ENCODE results near the gene PCDH11X.
"Not testable (repeated sequence)": the region's sequence is repeated elsewhere in the genome, so short reads cannot be mapped to it uniquely, and the experiment has no call there.

The PCDH11X gene

GRCh38 chrX:91779135-91779534 is at the start of gene PCDH11X:
PCDH11X (plus strand) TSS chrX:91779375; CDS start chrX:91835505, 56,130 bp downstream.
- not testable (repeated sequence) for DNase-seq (ENCODE audit: low read depth in 2 of 2); H3K4me3 ChIP-seq (replicated peaks in 1 of 2; ENCODE audit: low read depth in 2 of 2, low read length in 2 of 2)

GRCh38 chrX:91747446-91747845 is 31.7 kb upstream of the PCDH11X start:
- not testable (repeated sequence) for H3K4me3 ChIP-seq (replicated peaks in 1 of 2; ENCODE audit: low read depth in 2 of 2, low read length in 2 of 2); DNase-seq (ENCODE audit: low read depth in 2 of 2)

DNA sequence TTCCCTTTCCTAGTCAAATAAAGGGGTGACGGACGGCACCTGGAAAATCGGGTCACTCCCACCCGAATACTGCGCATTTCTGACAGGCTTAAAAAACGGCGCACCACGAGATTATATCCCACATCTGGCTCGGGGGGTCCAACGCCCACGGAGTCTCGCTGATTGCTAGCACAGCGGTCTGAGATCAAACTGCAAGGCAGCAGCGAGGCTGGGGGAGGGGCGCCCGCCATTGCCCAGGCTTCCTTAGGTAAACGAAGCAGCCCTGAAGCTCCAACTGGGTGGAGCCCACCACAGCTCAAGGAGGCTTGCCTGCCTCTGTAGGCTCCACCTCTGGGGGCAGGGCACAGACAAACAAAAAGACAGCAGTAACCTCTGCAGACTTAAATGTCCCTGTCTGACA is 26.2 kb upstream of the PCDH11X start:
- not testable (repeated sequence) for DNase-seq (ENCODE audit: low read depth in 2 of 2); H3K4me3 ChIP-seq (replicated peaks in 1 of 2; ENCODE audit: low read depth in 2 of 2, low read length in 2 of 2)

- not testable (repeated sequence) for DNase-seq (ENCODE audit: low read depth in 2 of 2); H3K4me3 ChIP-seq (replicated peaks in 1 of 2; ENCODE audit: low read depth in 2 of 2, low read length in 2 of 2)
Measured at GRCh38 chrX:91770619-91771488, 8.3 kb upstream of the PCDH11X start.

DNA sequence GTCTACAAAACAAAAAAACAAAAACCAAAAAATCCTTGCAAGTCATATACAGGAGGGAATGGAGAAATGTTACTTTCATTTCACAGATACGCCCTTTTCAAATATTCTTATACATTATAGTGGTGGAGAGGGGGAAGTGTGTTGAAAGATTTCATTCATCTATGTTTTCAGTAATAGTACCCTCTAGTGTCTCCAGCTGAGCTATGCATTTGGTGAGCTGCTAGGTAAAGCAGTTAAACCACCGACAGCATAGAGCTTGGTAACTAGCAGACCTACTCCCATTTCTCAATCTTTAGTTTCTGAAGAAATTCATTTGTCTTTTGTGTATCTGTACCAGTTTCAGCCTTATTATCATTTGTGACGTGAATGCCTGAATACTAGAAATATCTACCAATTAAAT is 5.2 kb upstream of the PCDH11X start:
- not testable (repeated sequence) for H3K4me3 ChIP-seq (replicated peaks in 1 of 2; ENCODE audit: low read depth in 2 of 2, low read length in 2 of 2); DNase-seq (ENCODE audit: low read depth in 2 of 2)

DNA sequence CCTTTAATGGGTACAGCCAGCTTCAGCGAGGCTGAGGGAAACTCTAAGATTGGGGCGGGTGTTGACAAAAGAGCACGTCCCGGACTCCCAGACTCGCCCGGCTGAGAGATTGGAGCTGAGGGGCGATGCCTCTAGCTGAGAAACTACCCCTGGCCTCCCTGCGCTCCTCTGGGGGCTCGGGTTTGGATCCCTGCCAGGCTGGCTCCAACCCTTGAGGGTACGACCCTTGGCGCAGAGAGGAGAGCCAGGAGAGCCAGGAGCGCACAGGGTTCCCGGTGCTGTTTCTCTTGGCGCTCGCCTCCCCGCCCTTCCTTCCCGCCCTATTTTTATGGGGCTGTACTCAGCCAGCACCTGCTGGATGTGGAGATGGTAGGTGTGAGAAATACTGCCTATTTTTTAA is 833 bp downstream of the PCDH11X start:
- not testable (repeated sequence) for H3K4me3 ChIP-seq (replicated peaks in 1 of 2; ENCODE audit: low read depth in 2 of 2, low read length in 2 of 2); DNase-seq (ENCODE audit: low read depth in 2 of 2)

GRCh38 chrX:91780698-91781097 is 1.5 kb downstream of the PCDH11X start:
- DNase-seq (ENCODE audit: low read depth in 2 of 2); H3K4me3 ChIP-seq (replicated peaks in 1 of 2; ENCODE audit: low read depth in 2 of 2, low read length in 2 of 2): not testable (repeated sequence)

- not testable (repeated sequence) for DNase-seq (ENCODE audit: low read depth in 2 of 2); H3K4me3 ChIP-seq (replicated peaks in 1 of 2; ENCODE audit: low read depth in 2 of 2, low read length in 2 of 2)
Measured at GRCh38 chrX:91781553-91782298, 2.6 kb downstream of the PCDH11X start.

GRCh38 chrX:91782825-91783224 is 3.6 kb downstream of the PCDH11X start:
- DNase-seq (ENCODE audit: low read depth in 2 of 2): not testable (repeated sequence)

GRCh38 chrX:91817537-91817936 is 38.4 kb downstream of the PCDH11X start:
- not testable (repeated sequence) for H3K4me3 ChIP-seq (replicated peaks in 1 of 2; ENCODE audit: low read depth in 2 of 2, low read length in 2 of 2); DNase-seq (ENCODE audit: low read depth in 2 of 2)

More at GRCh38 chrX:91782825-91783224, 3.6 kb downstream of the PCDH11X start:
- H3K4me3 ChIP-seq (replicated peaks in 1 of 2; ENCODE audit: low read depth in 2 of 2, low read length in 2 of 2): not testable (repeated sequence)

GRCh38 chrX:91825321-91825720 is 46.1 kb downstream of the PCDH11X start:
- not testable (repeated sequence) for H3K4me3 ChIP-seq (replicated peaks in 1 of 2; ENCODE audit: low read depth in 2 of 2, low read length in 2 of 2); DNase-seq (ENCODE audit: low read depth in 2 of 2)

Data from cardiac fibroblast (primary cell).